Stimulated activated naive CD8-positive, alpha-beta T cell treated with anti-CD3 and anti-CD28 coated beads, Interleukin-15, Interleukin-2, amounts not matched to agents 100 ng/mL and 50 ng/mL, for 24 hours (primary cell): ENCODE results near the gene MCRS1.
"Not testable (repeated sequence)": the region's sequence is repeated elsewhere in the genome, so short reads cannot be mapped to it uniquely, and the experiment has no call there.

Experiments
- H3K27ac Mint-ChIP-seq: one replicate; pipeline ENCODE4 v1.8.0; 2021; ENCODE audit warnings: mild to moderate bottlenecking, mixed read lengths
- H3K27me3 Mint-ChIP-seq: one replicate; pipeline ENCODE4 v1.8.0; 2021; ENCODE audit warnings: mixed read lengths
- H3K36me3 Mint-ChIP-seq: one replicate; pipeline ENCODE4 v1.8.0; 2021; ENCODE audit warnings: low read depth, mixed read lengths
- H3K4me1 Mint-ChIP-seq: one replicate; pipeline ENCODE4 v1.8.0; 2021; ENCODE audit warnings: low read depth, mixed read lengths
- H3K4me3 Mint-ChIP-seq: one replicate; pipeline ENCODE4 v1.8.0; 2021; ENCODE audit warnings: mild to moderate bottlenecking, mixed read lengths
- H3K9me3 Mint-ChIP-seq: one replicate; pipeline ENCODE4 v1.8.0; 2021; ENCODE audit warnings: mixed read lengths

Gene MCRS1, protein sequence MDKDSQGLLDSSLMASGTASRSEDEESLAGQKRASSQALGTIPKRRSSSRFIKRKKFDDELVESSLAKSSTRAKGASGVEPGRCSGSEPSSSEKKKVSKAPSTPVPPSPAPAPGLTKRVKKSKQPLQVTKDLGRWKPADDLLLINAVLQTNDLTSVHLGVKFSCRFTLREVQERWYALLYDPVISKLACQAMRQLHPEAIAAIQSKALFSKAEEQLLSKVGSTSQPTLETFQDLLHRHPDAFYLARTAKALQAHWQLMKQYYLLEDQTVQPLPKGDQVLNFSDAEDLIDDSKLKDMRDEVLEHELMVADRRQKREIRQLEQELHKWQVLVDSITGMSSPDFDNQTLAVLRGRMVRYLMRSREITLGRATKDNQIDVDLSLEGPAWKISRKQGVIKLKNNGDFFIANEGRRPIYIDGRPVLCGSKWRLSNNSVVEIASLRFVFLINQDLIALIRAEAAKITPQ

DNA sequence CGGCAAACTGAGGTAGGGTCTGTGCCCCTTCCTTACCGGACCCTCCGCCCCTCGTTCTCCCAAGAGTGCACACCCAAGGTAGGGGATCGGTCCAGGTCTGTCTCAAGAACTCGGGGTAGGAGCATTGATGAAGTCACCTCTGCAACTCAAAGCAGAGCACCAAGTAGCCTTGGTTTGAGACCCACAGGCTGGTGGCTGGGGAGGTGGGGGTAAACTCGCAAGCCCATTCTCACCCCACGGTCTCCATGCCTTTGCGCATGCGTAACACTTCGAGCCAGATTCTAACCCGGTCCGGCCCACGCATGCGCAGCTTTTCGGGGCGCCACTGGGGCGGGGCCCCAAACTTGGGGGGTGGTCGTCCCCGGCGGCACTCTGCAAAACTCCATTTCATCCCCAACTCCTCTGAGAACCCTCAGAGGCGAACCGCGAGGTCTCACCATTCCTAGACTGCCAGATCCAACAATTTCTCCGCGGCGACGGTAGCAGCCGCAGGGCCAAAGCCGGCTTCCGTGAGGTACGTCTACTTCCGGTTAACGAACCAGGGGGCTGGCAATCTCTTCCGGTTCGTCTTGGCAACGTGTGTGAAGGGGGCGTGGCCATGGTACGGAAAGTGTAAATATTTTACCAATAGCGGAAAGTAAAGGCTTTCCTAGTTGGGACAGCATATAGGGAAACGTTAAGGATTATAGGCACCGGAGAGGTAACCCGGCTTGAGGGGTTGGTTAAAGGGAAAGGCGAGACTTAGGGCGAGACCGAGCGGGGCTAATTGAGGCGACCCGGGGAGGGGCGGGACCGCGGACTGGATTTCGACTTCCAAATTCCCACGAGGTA lies at the start of gene MCRS1:
TSS of gene MCRS1 (minus strand) at position 532 of the 831 bp plus-strand sequence. CDS start 1,411 bp downstream, outside the sequence.
- H3K4me3 Mint-ChIP-seq = peak within 1 kb of the TSS; percentile 97
- no peaks in the 10 kb centered on the region for H3K9me3 Mint-ChIP-seq
- peak within 1 kb of the TSS; percentile 98 for H3K27ac Mint-ChIP-seq
- H3K36me3 Mint-ChIP-seq = peaks cover 26% of the 10 kb centered on the region
- H3K4me1 Mint-ChIP-seq = peaks cover 65% of the 10 kb centered on the region
- no peaks in the 10 kb centered on the region for H3K27me3 Mint-ChIP-seq

DNA sequence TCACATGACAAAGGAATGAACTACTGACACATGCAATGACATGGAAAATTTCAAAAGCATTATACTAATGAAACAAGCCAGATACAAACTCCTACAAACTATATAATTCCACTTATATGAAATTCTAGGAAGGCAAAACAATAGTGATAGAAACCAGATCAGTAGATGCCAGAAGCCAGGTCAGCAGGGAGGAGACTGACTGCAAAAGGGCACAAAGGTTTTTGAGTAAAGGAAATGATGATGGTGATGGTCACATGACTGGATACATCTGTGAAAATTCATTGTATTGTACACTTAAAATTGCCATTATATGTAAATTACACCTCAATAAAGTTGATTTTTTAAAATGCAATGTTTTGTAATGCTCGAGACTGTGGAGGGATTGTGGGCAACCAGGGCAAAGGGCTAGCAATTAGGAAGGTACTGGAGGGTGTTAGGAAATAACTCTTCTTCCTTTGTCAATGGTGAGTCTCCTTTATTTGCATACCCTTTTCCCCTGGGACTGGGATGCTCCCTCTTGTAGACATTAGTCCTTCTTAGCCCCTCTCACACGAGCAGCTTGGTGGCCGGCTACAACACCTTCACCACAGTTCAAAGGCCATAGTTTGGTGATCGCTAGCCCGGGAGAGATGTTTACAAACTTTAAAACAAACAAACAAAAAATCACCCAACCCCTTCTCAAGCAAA lies 48.7 kb upstream of the MCRS1 start:
- Mint-ChIP-seq H3K9me3 (no peaks in the 10 kb centered on the region), H3K36me3 (no peaks in the 10 kb centered on the region), H3K27me3 (peaks cover 37% of the 10 kb centered on the region), H3K4me1 (peaks cover 26% of the 10 kb centered on the region), H3K4me3 (no peak overlapping the region), H3K27ac (no peak overlapping the region)

DNA sequence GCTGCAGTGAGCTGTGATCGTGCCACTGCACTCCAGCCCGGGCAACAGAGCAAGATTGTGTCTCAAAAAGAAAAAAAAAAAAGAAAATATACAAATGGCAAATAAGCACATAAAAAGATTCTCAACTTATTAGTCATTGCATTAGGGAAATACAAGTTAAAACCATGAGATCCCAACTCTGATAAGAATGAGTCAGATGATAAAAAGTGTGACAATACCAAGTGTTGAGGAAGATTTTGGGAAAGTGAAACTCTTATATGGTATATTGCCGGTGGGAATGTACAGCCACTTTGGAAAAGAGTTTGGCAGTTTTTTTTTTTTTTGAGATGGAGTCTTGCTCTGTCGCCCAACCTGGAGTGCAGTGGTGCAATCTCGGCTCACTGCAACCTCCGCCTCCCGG lies 47.8 kb upstream of the MCRS1 start:
- Mint-ChIP-seq H3K4me3 (no peak overlapping the region), H3K36me3 (no peaks in the 10 kb centered on the region), H3K27me3 (peaks cover 30% of the 10 kb centered on the region)

DNA sequence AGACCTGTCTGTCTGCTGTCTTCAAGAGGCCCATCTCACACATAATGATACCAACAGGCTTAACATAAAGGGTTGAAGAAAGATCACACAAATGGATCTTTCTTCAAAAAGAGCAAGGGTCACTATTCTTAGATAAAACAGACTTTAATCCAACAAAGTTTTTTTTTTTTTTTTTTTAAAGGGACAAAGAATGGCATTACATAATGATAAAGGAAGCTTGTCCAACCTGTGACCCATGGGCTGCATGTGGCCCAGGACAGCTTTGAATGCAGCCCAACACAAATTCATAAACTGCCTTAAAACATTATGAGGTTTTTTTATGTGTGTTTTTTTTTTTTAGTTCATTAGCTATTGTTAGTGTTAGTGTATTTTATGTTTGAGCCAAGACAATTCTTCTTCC lies 44.3 kb upstream of the MCRS1 start:
- Mint-ChIP-seq H3K27me3 (peaks cover 17% of the 10 kb centered on the region), H3K36me3 (no peaks in the 10 kb centered on the region), H3K4me3 (no peak overlapping the region), H3K27ac (no peak overlapping the region), H3K9me3 (no peaks in the 10 kb centered on the region), H3K4me1 (peaks cover 13% of the 10 kb centered on the region)

More for the DNA sequence above, 47.8 kb upstream of the MCRS1 start:
- H3K27ac Mint-ChIP-seq = no peak overlapping the region
- no peaks in the 10 kb centered on the region for H3K9me3 Mint-ChIP-seq
- peaks cover 17% of the 10 kb centered on the region for H3K4me1 Mint-ChIP-seq

DNA sequence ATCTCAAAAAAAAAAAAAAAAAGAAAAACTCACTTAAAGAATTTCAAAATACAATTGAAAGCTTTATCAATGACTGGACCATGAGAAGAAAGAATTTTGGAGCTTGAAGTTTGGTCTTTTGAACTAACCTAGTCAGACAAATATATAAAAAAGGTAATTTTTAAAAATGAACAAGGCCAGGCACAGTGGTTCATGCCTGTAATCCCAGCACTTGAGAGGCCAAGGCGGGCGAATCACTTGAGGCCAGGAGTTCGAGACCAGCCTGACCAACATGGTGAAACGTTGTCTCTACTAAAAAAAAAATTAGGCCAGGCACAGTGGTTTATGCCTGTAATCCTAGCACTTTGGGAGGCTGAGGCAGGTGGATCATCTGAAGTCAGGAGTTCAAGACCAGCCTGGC lies 42.8 kb upstream of the MCRS1 start:
- H3K36me3 Mint-ChIP-seq, H3K27ac Mint-ChIP-seq: not testable (repeated sequence)

DNA sequence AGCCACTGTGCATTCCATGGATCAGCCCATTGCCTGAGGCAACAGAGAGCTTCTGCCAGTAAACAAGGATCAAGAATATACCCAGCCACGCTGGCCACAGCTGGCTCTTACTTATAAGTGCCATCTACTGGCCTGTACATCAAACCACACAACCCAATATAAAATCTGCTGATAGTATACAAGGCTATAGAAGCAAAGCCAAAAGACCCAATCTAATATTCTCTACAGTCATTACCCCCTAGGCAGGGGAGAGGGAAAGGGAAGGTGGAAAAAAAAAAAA lies 41.9 kb upstream of the MCRS1 start:
- no peak overlapping the region for H3K27ac Mint-ChIP-seq
- no peaks in the 10 kb centered on the region for H3K4me1 Mint-ChIP-seq
- no peaks in the 10 kb centered on the region for H3K36me3 Mint-ChIP-seq
- H3K9me3 Mint-ChIP-seq = no peaks in the 10 kb centered on the region
- no peak overlapping the region for H3K4me3 Mint-ChIP-seq
- peaks cover 21% of the 10 kb centered on the region for H3K27me3 Mint-ChIP-seq

More for the DNA sequence above, 42.8 kb upstream of the MCRS1 start:
- H3K4me3 Mint-ChIP-seq, H3K4me1 Mint-ChIP-seq, H3K9me3 Mint-ChIP-seq: not testable (repeated sequence)
- H3K27me3 Mint-ChIP-seq = peaks cover 21% of the 10 kb centered on the region

DNA sequence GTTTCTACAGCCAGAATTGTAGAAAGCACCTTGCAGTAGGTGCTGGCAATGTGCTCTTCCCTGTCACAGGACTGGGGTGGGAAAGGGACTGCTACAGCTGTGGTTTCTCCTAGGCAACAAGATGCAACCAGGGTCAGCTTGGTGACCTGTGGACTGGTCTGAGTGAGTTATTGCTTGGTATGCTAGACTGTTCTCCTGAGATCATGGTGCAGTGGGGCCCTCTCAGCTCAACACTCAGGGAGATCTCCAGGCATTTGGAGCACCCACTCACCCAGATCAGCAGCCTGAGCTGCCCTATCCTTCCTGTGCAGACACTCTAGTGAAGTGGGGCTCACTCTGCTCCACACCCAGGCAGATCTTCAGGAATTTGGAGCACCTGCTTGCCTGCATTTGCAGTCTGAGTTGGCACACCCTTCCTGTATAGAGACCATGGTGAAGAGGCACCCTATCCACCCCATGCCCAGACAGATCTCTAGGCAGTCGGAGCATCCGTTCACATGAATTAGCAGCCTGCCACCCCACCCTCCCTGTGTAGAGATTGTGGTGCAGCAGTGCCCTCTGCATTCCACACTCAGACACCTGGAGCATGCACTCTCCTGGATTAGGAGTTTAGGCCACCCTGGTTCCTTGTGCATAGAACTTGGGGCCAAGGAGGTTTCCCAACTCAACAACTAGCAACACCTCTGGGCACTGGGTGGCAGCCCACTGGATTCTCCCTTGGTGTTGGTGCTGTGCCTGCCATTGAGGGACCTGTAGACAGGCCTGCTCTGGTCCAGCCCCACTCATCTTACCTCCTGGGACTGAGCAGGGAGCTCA lies 41.3 kb upstream of the MCRS1 start:
- H3K36me3 Mint-ChIP-seq = no peaks in the 10 kb centered on the region
- no peak overlapping the region for H3K27ac Mint-ChIP-seq
- peaks cover 17% of the 10 kb centered on the region for H3K27me3 Mint-ChIP-seq
- no peaks in the 10 kb centered on the region for H3K9me3 Mint-ChIP-seq
- no peak overlapping the region for H3K4me3 Mint-ChIP-seq
- no peaks in the 10 kb centered on the region for H3K4me1 Mint-ChIP-seq

DNA sequence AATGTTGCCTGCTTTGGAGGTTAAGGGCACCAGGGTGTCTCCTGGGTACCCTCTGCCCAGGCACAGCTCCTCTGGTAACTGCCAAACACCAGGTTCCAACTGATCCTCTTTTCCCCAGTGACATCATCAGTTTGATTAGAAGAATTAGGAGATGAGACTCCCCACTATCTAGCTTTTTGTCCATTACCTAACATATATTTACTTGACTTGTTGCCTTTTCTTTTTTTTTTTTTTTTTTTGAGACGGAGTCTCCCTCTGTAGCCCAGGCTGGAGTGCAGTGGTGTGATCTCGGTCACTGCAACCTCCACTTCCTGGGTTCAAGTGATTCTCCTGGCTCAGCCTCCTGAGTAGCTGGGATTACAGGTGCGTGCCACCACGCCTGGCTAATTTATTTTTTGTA lies 37.6 kb upstream of the MCRS1 start, which contains the start of gene FAM186B:
TSS of gene FAM186B (minus strand) at position 101 of the 400 bp plus-strand sequence. CDS start 162 bp downstream, outside the sequence.
- H3K36me3 Mint-ChIP-seq, H3K27ac Mint-ChIP-seq, H3K4me3 Mint-ChIP-seq, H3K4me1 Mint-ChIP-seq, H3K27me3 Mint-ChIP-seq, H3K9me3 Mint-ChIP-seq: not testable (repeated sequence)

DNA sequence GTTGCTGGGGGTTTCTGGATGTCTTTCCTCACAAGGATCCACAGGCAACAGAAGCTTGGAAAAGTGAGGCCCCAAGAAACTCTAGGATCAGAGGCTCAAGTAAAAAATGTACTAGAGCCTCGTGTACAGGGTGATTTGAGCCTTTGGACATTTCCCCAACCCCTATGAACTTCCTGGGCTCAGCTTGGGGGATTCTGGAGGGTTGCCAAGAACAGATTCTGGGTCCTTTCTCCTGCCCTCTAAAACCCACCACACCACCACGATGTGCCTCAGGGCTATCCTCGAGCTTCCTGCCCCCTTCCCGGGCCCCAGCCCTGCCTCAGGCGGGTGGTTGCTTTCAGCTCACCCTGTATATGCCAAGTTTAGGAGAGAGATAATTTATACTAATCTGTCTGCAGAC lies 36.9 kb upstream of the MCRS1 start:
- H3K4me1 Mint-ChIP-seq = no peaks in the 10 kb centered on the region
- no peaks in the 10 kb centered on the region for H3K9me3 Mint-ChIP-seq
- no peaks in the 10 kb centered on the region for H3K36me3 Mint-ChIP-seq
- H3K27ac Mint-ChIP-seq = no peak overlapping the region
- peaks cover 8% of the 10 kb centered on the region for H3K27me3 Mint-ChIP-seq
- H3K4me3 Mint-ChIP-seq = no peak overlapping the region

DNA sequence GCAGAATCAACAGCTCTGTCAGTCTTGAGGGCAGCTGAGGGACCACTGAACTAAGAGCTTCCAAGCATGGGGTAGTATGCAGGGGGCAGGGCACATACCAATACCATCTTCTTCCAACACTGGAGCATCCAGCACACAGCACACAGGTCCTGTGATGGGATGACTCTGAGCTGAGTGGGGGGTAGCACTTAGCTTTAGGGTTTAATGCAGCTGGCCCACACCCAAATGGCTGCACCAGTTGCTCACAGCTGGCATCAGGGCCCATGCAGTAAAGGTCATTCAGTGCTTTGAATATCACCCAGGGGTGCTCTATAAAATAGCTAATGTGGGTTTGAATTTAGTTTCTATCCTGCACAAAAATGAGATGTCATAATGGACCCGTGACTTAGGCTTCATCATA lies 35.8 kb upstream of the MCRS1 start:
- Mint-ChIP-seq H3K27ac (no peak overlapping the region), H3K27me3 (peaks cover 8% of the 10 kb centered on the region), H3K4me3 (no peak overlapping the region), H3K4me1 (no peaks in the 10 kb centered on the region), H3K9me3 (no peaks in the 10 kb centered on the region), H3K36me3 (no peaks in the 10 kb centered on the region)

DNA sequence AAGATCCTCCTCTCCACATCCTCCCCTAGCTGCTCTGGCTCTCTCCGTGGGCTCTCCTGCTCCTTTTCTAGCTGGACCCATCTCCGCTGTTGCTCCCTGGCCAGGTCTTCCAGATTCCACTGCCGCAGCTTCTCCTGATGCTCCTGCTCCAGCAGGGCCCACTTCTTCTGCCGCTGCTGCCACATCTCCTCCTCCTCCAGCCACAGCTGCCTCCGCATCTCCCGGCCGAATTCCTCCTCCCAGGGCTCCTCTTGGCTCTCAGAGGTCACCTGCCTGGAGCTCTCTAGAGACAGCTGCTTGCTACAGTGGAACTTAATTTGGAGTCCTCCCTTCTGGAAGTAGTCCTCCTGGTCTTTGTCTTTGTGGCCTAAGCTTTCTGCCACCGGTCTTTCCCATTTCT lies 32.0 kb upstream of the MCRS1 start:
- Mint-ChIP-seq H3K4me3 (no peak overlapping the region), H3K9me3 (no peaks in the 10 kb centered on the region), H3K36me3 (no peaks in the 10 kb centered on the region), H3K4me1 (no peaks in the 10 kb centered on the region), H3K27ac (no peak overlapping the region), H3K27me3 (no peaks in the 10 kb centered on the region)

DNA sequence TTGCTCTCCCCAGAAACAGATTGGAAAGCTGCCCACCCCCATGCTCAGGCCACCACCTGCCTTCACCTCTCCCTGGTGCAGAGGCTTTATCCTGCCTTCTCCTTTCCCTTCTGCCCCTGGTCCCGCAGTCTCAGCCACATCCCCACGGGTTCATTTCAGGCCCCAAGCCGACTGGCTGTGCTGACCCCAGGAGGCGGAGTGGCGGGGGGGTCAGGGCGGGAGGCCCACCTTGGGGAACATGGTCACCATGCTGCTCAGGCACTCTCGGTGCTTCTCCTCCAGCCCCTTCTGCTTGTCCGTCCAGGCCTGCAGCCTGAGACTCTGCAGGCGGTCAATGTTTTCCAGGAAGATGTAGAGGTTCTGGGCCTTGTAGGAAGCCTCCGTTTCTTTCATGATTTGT lies 30.6 kb upstream of the MCRS1 start:
- no peaks in the 10 kb centered on the region for H3K36me3 Mint-ChIP-seq
- no peaks in the 10 kb centered on the region for H3K27me3 Mint-ChIP-seq
- no peak overlapping the region for H3K27ac Mint-ChIP-seq
- no peaks in the 10 kb centered on the region for H3K4me1 Mint-ChIP-seq
- H3K4me3 Mint-ChIP-seq = no peak overlapping the region
- no peaks in the 10 kb centered on the region for H3K9me3 Mint-ChIP-seq

DNA sequence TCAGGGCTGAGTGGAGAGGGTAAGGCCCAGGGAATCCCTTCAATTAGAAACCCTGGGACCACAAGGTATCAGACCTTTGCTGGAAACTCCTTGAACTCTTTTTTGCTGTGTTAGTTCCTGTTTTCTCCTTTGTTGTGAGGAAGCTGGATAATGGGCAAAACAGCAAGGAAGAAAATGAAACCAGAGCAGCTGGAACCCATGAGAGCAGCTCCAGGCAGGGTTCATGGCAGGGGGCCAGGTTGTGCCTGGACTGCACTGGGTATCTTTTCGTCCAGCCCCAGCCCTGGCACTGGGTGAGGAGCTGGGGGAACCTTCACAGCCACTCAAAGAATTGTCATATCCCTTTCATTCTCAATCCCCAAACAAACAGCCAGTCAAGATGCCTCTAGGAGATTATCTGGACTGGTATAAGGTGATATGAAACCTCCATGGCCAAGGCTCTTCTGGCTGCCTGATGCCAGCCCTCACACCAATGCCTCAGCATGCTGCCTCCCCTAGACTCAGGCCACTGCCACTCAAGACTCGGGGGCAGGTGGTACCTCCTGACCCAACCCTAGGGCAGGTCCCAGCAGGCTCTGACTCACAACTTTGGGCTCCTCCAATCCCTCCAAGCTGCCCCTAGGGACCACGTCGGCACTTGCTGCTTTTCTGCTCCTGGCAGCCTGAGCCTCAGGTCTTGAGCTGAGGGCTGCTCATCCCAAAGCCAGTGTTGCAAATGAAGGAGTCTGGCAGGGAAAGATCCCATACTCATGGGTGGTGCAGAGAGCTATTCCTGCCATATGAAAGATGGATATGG lies 21.0 kb upstream of the MCRS1 start:
- H3K36me3 Mint-ChIP-seq = peaks cover 28% of the 10 kb centered on the region
- H3K4me1 Mint-ChIP-seq = no peaks in the 10 kb centered on the region
- H3K27ac Mint-ChIP-seq = no peak overlapping the region
- H3K4me3 Mint-ChIP-seq = no peak overlapping the region
- H3K27me3 Mint-ChIP-seq = no peaks in the 10 kb centered on the region
- peaks cover 6% of the 10 kb centered on the region for H3K9me3 Mint-ChIP-seq

DNA sequence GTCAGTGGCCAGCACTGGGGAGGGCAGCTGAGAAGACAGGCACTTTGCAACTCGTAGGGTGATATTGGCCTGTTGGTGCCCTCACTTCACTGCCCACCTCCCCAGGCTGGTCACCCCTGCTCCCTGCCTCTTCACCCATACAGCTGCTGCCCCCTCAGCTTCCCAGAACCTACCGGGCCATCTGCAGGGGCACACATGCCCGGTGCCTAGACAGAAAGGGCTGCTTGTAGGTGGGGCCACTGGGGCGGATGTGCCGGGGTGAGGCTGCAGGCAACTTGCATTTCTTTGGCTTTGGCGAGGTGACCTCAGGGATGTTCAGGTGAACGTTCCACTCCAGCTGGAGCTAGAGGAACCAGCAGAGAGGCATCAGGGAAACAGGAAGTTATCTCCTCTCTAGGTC lies 20.3 kb upstream of the MCRS1 start:
- Mint-ChIP-seq H3K4me3 (no peak overlapping the region), H3K36me3 (peaks cover 35% of the 10 kb centered on the region), H3K27me3 (no peaks in the 10 kb centered on the region), H3K27ac (no peak overlapping the region), H3K9me3 (peaks cover 6% of the 10 kb centered on the region), H3K4me1 (no peaks in the 10 kb centered on the region)
